Trophoblast cell (in vitro differentiated cells and primary cell): ENCODE measurements around the gene LRMDA.
"Not testable (repeated sequence)": the region's sequence is repeated elsewhere in the genome, so short reads cannot be mapped to it uniquely, and the experiment has no call there.

Experiments
- DNase-seq, 2 donors: peaks; one replicate each; pipeline ENCODE4 v3.0.0-alpha.2; 2016
- H2AFZ ChIP-seq: 2 replicates; pipeline ENCODE4 v1.6.1; 2013; ENCODE audit warnings: low read length, moderate library complexity, mild to moderate bottlenecking; ENCODE audit not compliant: insufficient read depth, poor library complexity
- H2AK5ac ChIP-seq: 2 replicates; pipeline ENCODE4 v1.6.1; 2013; ENCODE audit warnings: mild to moderate bottlenecking, low read length
- H2BK120ac ChIP-seq: 2 replicates; pipeline ENCODE4 v1.6.1; 2013; ENCODE audit warnings: low read length, mild to moderate bottlenecking, moderate library complexity; ENCODE audit not compliant: insufficient read depth, poor library complexity
- H2BK12ac ChIP-seq: 2 replicates; pipeline ENCODE4 v1.6.1; 2013; ENCODE audit warnings: mild to moderate bottlenecking, low read length, moderate library complexity
- H2BK5ac ChIP-seq: 2 replicates; pipeline ENCODE4 v1.6.1; 2013; ENCODE audit warnings: low read length, low read depth, moderate library complexity, mild to moderate bottlenecking; ENCODE audit not compliant: poor library complexity
- H3K14ac ChIP-seq: 2 replicates; pipeline ENCODE4 v1.6.1; 2013; ENCODE audit warnings: mild to moderate bottlenecking, low read length
- H3K18ac ChIP-seq: 2 replicates; pipeline ENCODE4 v1.6.1; 2013; ENCODE audit warnings: mild to moderate bottlenecking, low read length
- H3K23ac ChIP-seq: 2 replicates; pipeline ENCODE4 v1.6.1; 2013; ENCODE audit warnings: low read length
- H3K27ac ChIP-seq: 2 replicates; pipeline ENCODE4 v1.5.1; 2013; ENCODE audit warnings: low read depth, mild to moderate bottlenecking, inconsistent platforms, low read length, moderate library complexity
- H3K27me3 ChIP-seq: 2 replicates; pipeline ENCODE4 v1.6.1; 2013; ENCODE audit warnings: inconsistent platforms, mild to moderate bottlenecking, low read length, moderate library complexity; ENCODE audit not compliant: insufficient read depth
- H3K36me3 ChIP-seq, 2 experiments: 1 replicate in 1 of 2; 2 replicates in 1 of 2; pipeline ENCODE4 v1.6.1; 2013; ENCODE audit warnings: low read length in 2 of 2, mild to moderate bottlenecking in 2 of 2, moderate library complexity in 1 of 2; ENCODE audit not compliant: insufficient read depth in 2 of 2, control insufficient read depth in 1 of 2
- H3K4ac ChIP-seq: 2 replicates; pipeline ENCODE4 v1.6.1; 2013; ENCODE audit warnings: low read depth, mild to moderate bottlenecking, low read length, moderate library complexity
- H3K4me1 ChIP-seq, 2 experiments: 1 replicate in 1 of 2; 2 replicates in 1 of 2; pipeline ENCODE4 v1.6.1; 2013; ENCODE audit warnings: low read length in 2 of 2, mild to moderate bottlenecking in 2 of 2, moderate library complexity in 1 of 2; ENCODE audit not compliant: insufficient read depth in 2 of 2, control insufficient read depth in 1 of 2
- H3K4me2 ChIP-seq: 2 replicates; pipeline ENCODE4 v1.6.1; 2013; ENCODE audit warnings: inconsistent platforms, mild to moderate bottlenecking, low read length, moderate library complexity
- H3K4me3 ChIP-seq: 2 replicates; pipeline ENCODE4 v1.5.1; 2013; ENCODE audit warnings: mild to moderate bottlenecking, low read depth, low read length, inconsistent platforms
- H3K79me1 ChIP-seq: one replicate; pipeline ENCODE4 v1.6.1; 2013; ENCODE audit warnings: low read length
- H3K79me2 ChIP-seq: 2 replicates; pipeline ENCODE4 v1.6.1; 2013; ENCODE audit warnings: low read length, mild to moderate bottlenecking; ENCODE audit not compliant: control insufficient read depth, insufficient read depth, poor library complexity
- H3K9ac ChIP-seq: 2 replicates; pipeline ENCODE4 v1.6.1; 2013; ENCODE audit warnings: mild to moderate bottlenecking, low read length
- H3K9me3 ChIP-seq: 2 replicates; pipeline ENCODE4 v1.6.1; 2013; ENCODE audit warnings: low read depth, mild to moderate bottlenecking, control low read depth, inconsistent platforms, low read length; ENCODE audit not compliant: insufficient read depth
- H4K12ac ChIP-seq: 2 replicates; pipeline ENCODE4 v1.6.1; 2013; ENCODE audit warnings: low read depth, mild to moderate bottlenecking, low read length, moderate library complexity
- H4K8ac ChIP-seq: 2 replicates; pipeline ENCODE4 v1.6.1; 2013; ENCODE audit warnings: low read depth, mild to moderate bottlenecking, low read length, moderate library complexity
- H4K91ac ChIP-seq: one replicate; pipeline ENCODE4 v1.6.1; 2013; ENCODE audit warnings: low read depth, mild to moderate bottlenecking, low read length, moderate library complexity
- WGBS: extraction: QIAGEN DNeasy Blood & Tissue Kit; methylation state at CpG from one replicate; pipeline ENCODE4 v1.1.7; 2013; ENCODE audit warnings: missing lambda C conversion rate; ENCODE audit not compliant: insufficient read length, insufficient coverage; ENCODE audit errors: extremely low coverage; 5-methylcytosine and 5-hydroxymethylcytosine counted together

The LRMDA gene

DNA sequence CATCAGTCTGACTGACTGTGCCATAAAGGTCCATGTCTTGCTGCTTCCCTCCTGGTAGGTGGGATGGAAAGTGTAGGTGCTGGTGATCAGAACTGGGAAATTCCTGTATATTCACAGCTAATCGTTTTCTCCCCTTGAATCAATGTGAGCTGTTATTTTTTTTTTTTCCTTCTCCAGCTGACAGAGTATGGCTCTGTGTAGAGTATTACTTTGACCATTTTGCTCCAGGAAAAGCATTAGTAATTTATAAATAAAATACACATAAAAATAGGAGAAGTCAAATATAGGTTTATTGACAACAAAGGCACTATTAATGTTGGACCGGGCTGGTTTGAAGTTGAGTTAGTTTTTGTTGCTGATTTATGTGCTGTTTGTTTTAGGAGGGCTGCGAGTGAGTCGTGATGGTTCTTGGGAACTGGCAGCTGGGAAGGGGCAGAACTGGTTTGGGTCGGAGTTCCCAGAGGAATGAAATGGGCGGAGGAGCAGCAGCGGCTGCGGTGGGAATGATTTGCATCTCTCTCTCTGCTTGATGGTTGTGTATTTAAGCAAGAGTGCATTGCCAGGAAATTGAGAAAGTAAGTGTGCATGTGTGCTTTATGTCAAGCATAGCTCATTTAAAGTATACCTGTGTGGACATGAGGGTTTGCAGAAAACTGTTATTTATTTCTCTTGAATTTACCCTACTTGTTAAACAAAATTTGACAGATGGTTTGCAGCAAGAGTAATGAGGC, 80.9 kb downstream of the LRMDA start:
- Histone ChIP-seq H3K18ac (no peak overlapping the region), H4K91ac (no peak overlapping the region), H3K4ac (no peak overlapping the region), H2BK120ac (no peak overlapping the region), H3K27me3 (peaks cover 2% of the 10 kb centered on the region), H3K4me1 (peaks cover 2% of the 10 kb centered on the region in 2 experiments), H3K4me3 (no peak overlapping the region), H3K9me3 (no peaks in the 10 kb centered on the region), H3K79me1 (no peaks in the 10 kb centered on the region), H4K8ac (no peak overlapping the region), H2BK12ac (no peak overlapping the region), H3K23ac (no peak overlapping the region), H3K9ac (no peak overlapping the region), H3K27ac (no peak overlapping the region), H2AK5ac (no peak overlapping the region), H2BK5ac (no peak overlapping the region), H3K36me3 (no peaks in the 10 kb centered on the region), H2AFZ (no peak overlapping the region), H4K12ac (no peak overlapping the region), H3K79me2 (no peaks in the 10 kb centered on the region), H3K4me2 (no peak overlapping the region), H3K14ac (no peak overlapping the region)
- no CpG with 5 or more reads among the region's 8 CpGs for WGBS
- DNase-seq, result no peak

- no CpG with 5 or more reads among the region's 8 CpGs for whole genome bisulfite sequencing
- Histone ChIP-seq H4K8ac (no peak overlapping the region), H2BK120ac (no peak overlapping the region), H2BK12ac (no peak overlapping the region), H3K27ac (no peak overlapping the region), H3K9me3 (no peaks in the 10 kb centered on the region), H3K18ac (no peak overlapping the region), H3K23ac (no peak overlapping the region), H3K14ac (no peak overlapping the region), H3K79me1 (no peaks in the 10 kb centered on the region), H3K79me2 (no peaks in the 10 kb centered on the region), H2AK5ac (no peak overlapping the region), H3K4me2 (no peak overlapping the region), H4K91ac (no peak overlapping the region), H2AFZ (no peak overlapping the region), H3K9ac (no peak overlapping the region), H4K12ac (no peak overlapping the region), H3K36me3 (no peaks in the 10 kb centered on the region), H3K4me1 (peaks cover 2% of the 10 kb centered on the region in 2 experiments), H3K27me3 (peaks cover 2% of the 10 kb centered on the region), H3K4me3 (no peak overlapping the region), H3K4ac (no peak overlapping the region), H2BK5ac (no peak overlapping the region)
- DNase-seq, result no peak
These were observed 82.0 kb downstream of the LRMDA start for GRCh38 chr10:75513292-75513885.

GRCh38 chr10:75514830-75515229, 83.4 kb downstream of the LRMDA start:
- Histone ChIP-seq H3K9ac (no peak overlapping the region), H2AK5ac (no peak overlapping the region), H3K36me3 (no peaks in the 10 kb centered on the region), H3K4me3 (no peak overlapping the region), H3K79me1 (no peaks in the 10 kb centered on the region), H2BK5ac (no peak overlapping the region), H3K27ac (no peak overlapping the region), H3K4me2 (no peak overlapping the region), H3K23ac (no peak overlapping the region), H2BK120ac (no peak overlapping the region), H3K18ac (no peak overlapping the region), H2AFZ (no peak overlapping the region), H2BK12ac (no peak overlapping the region), H3K9me3 (no peaks in the 10 kb centered on the region), H4K12ac (no peak overlapping the region), H4K91ac (no peak overlapping the region), H3K14ac (no peak overlapping the region), H3K4me1 (peaks cover 0 to 2% of the 10 kb centered on the region in 2 experiments), H4K8ac (no peak overlapping the region), H3K79me2 (no peaks in the 10 kb centered on the region), H3K4ac (no peak overlapping the region), H3K27me3 (peaks cover 2% of the 10 kb centered on the region)
- DNase-seq, result no peak
- WGBS, result no CpG with 5 or more reads among the region's 3 CpGs

DNA sequence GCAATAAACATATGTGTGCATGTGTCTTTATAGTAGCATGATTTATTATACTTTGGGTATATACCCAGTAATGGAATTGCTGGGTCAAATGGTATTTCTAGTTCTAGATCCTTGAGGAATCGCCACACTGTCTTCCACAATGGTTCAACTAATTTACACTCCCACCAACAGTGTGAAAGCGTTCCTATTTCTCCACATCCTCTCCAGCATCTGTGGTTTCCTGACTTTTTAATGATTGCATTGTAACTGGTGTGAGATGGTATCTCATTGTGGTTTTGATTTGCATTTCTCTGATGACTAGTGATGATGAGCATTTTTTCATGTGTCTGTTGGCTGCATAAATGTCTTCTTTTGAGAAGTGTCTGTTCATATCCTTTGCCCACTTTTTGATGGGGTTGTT, 84.7 kb downstream of the LRMDA start:
- H3K27ac ChIP-seq, H3K9ac ChIP-seq, DNase-seq, H3K4ac ChIP-seq, H3K27me3 ChIP-seq, H3K18ac ChIP-seq, H3K36me3 ChIP-seq, H3K79me1 ChIP-seq, H2BK120ac ChIP-seq, H4K12ac ChIP-seq, H4K8ac ChIP-seq, H2BK5ac ChIP-seq, H4K91ac ChIP-seq, H3K4me1 ChIP-seq, H3K79me2 ChIP-seq, H3K4me3 ChIP-seq, H3K14ac ChIP-seq, H2BK12ac ChIP-seq, H3K9me3 ChIP-seq, H3K23ac ChIP-seq, H2AK5ac ChIP-seq, H2AFZ ChIP-seq, H3K4me2 ChIP-seq: not testable (repeated sequence)
- no CpG with 5 or more reads among the region's 2 CpGs for WGBS
